ENCODE data around the gene WBP2.
"Not testable (repeated sequence)": the region's sequence is repeated elsewhere in the genome, so short reads cannot be mapped to it uniquely, and the experiment has no call there.

GRCh38 chr17:75868730-75869281 is 13.7 kb upstream of the WBP2 start:
- not testable (repeated sequence) for TF ChIP-seq CTCF, POLR2A (IDR thresholded peaks at IDR 0.05)
